ENCODE results near the gene ABHD10. TPM values are rescaled to one million over a fixed set of nuclear protein-coding genes. Genes with fewer than 3 reads are reported as not detected.

ABHD10 gene
- polyA plus RNA-seq, 1 donor: 57.9 TPM

DNA sequence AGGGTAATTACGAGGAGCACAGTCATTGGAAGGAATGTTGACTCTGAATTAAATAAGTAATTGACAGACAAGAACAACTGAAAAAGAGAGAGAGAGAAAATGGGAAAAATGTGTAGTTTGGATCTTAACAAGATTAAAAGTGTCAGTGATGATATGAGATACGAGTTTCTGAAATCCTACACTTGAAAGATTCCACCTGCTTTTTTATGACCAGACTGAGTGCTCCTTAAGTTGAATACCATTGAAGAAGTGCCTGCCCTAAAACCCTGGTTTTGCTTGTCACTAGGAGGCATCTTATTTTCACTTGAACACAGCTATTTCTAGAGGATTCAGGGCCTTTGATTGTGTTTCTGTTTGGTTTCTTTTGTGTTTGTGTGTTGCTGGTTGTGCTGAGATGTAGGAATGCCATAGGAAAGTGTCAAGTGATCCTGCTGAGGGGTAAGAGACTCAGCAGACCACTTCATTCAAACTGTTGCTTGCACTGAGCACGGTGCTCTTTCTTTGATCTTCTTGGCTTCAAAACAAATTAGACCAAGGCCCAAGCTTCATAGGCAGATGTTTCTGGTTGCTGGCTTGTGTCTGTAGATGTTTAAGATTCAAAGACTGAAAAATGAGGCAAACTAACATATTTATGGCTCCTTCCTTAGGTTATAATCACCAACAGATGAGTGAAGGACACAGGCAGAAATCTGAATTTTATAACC lies 17.2 kb upstream of the ABHD10 start:
- DNase-seq: no peak

GRCh38 chr3:111963424-111963823 lies 15.4 kb upstream of the ABHD10 start:
- DNase-seq: no peak

DNA sequence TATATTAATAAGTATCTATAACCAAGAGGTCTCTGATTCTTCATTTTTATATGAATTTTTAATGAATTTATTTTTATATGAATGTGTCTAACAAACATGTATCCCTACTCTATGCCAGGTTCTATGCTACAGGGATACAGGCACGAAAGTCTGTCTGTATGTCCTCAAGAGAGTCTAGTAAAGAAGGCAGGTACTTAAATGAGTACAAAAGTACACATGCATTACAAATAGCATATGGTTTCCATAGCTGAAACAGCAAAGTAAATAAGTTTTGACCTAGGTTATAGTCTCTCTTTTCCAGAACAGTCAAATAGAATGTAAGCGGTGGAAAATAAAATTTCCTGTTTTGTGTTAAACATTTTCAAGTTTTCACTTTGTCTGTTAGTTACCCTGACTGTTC lies 13.3 kb upstream of the ABHD10 start:
- DNase-seq: no peak

DNA sequence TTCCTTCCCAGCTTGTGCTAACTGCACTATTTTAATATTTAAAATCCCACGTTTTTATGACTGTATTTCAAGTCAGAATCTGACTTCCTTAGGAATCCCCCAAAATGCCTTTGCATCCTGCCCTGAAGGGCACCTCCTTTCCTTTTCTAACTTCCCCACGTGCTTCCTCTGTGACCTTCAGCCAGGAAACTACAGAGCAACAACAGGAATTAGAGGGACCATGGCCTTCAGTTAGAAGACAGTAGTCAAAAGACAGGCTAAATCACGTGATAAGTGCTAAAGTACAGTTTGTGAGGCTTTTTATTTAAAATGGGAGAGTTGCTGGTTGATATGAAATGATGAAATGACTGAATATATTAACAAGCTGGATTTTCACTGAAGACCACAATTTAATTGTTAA lies 11.8 kb upstream of the ABHD10 start:
- no peak for DNase-seq

GRCh38 chr3:111967651-111968274 lies 11.1 kb upstream of the ABHD10 start:
- DNase-seq: peak; percentile 84

DNA sequence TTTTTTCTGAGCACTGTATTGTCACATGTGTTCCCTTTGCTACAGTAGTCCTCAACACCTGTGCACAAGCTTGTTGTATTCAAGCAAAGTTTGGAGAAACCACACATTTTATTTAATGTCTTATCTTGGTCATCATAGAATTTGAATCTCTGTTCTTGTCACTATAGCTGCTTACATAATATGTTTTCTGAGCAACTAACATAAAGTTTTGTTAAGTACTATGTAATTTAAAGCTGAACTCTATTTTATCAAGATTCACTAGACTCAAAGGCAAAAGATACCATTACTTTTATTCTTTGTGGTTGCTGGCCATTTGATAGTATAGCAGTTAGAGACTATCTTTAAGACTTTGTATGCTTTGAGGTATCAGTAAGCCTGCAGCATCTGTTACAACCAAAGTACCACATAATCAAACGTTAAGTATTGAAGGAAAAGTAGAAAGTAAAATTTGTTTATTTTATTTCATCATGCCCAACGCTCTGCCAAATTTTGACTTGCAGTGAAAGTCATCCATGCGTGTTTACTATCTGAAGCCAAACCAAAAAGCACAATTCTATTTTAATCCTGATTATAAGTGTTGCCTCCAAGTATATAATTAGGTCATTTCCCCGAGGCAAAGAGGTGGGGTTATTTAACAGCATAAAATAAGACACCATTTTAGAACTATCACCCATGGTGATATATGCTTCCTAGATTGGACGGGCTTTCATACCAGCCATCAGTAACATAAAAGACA lies 10.3 kb upstream of the ABHD10 start:
- no peak for DNase-seq

DNA sequence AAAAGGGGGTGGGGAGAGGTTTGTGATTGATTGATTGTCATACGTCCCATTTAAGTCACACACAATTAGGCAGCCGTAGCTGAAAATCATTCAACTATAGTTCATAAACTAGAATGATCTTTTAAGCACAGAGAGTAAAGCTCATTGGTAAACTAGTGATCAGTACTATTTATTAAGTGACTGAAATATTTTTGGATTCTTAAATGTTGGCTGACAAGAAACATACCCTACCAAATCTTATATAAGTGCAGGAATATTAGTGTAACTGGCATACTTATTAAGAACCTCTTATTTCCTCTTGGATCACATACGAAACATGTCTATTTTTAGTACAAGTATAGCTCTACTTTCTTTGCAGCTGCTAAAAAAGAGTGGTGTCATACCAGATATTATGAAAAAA lies 8.4 kb upstream of the ABHD10 start:
- DNase-seq: no peak

DNA sequence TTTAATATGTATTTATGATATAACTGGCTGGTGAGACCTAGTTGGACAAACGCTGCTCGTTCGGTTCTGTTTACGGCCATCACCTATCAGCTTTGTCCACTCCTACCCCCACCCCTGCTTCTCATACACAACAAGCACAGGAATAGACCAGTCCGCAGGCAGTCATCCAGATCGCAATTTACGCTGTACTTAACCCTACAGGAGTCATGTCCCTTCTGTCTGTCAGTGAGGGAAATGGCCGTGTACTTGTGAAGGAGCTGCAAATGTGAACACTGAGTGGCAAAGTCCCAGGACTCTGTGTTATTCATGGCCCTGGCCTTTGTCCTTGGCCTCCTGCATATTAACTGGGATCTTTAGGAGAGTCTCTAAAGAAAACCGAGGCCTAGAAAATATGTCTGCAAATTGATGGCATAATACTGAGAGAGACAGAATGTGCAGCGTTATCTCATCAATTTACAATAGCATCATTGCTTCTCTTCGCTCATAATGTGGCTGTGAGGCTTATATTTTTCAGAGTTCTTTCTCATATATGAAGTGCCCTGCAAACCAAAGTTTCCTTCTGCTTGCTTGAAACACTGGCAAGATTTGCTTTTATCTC lies 7.2 kb upstream of the ABHD10 start:
- peak; percentile 75 for DNase-seq

DNA sequence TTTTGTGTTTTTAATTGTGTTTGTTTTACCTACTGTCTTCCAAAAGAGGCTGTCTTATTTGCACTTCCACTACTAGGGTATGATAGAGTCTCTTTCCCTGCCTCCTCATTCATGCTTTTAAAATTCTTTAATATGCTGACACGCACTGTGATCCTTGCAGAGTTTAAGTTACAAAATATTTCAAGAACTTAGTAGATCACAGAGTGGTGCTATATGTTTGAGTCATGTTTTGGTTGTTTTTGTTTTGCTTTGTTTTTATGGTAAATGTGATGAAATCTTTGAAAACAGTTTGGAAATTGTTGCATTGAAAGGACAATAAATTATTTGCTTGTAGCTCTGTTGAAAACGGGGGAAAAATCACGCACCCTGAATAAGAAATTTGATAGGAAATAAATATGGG lies 5.9 kb upstream of the ABHD10 start:
- DNase-seq: no peak

DNA sequence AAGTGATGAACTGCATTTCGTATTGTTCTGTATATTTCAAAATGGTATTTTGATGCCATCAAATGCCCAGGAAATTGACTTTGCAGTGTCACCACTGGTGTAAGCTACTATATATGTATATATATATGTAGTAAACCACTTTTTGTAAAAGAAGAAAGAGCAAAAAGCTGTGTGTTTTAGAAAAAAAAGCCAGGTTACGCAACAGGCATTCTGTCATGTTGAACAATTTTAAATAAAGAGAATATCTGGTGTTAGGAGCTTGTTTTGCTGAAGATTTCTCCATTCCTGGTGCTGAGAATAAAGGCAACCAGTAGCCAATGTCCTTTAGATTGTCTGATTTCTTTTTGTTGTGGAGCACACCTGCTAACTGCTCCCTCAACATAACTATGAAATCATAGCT lies 3.7 kb upstream of the ABHD10 start:
- no peak for DNase-seq

DNA sequence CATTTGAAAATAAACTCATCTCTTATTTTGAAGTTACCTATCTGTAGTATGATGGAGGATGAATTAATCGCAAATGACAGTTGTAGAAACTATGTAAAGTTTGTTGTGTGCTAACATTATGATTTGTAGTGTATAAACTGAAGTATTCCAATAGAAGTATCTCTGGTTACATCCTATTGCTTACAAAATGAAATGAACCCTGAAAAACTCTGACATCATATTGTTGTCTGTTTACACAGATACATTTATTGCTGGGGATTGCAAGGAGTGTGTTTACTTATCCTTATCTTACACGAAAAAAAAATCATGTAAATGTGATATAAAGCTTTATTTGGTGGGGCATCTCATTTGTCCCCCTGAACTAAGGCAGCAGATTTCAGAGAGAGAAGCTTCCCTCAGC lies 2.6 kb upstream of the ABHD10 start:
- no peak for DNase-seq

GRCh38 chr3:111979434-111980038 lies 710 bp downstream of the ABHD10 start:
- DNase-seq: no peak

- no peak for DNase-seq
Observed at GRCh38 chr3:111980716-111981456, 2.1 kb downstream of the ABHD10 start.

DNA sequence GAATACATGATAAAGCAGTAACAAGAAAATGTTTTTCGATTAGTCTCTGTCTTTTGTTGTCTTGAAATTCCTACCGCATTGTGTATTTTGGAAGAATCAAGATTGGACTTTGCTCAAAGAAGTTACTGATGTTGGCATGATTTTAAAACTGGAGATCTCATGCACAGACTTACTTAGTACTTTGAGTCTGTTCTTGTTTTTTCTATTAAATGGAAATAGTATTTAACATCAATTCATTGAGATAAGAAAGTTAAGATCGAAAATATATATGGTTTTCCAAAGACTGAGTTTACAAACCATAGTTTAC lies 2.6 kb downstream of the ABHD10 start:
- no peak for DNase-seq

DNA sequence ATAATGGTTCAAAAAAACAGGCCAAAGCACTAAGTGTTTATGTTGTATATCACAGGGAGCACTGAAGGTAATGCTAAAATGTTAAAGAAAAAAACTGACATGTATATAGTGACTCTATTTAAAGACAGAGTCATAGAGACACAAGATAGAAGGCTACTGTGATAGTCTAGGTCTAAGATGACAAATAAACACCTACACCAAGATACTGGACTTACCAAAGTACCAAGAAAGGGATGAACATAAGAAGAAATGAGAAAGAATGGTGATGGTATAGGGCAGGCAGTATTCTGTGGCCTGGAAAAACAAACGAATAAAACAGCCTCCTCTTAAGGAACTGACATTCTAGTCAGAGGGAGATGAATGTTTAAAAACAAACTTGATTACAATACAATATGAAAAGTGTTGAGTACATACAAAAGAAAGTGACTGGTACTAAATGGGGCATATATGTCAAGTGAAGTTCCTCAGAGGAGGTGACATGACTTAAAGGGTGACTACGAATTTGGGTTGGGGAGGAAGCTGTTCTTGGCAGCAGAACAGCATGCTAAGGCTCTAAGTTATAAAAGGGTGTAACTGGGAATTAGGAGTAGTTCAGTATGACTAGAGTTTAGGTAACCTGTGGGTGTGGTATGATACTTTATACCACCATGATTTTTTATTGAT lies 5.9 kb downstream of the ABHD10 start:
- no peak for DNase-seq

GRCh38 chr3:111986800-111987199 lies 8.0 kb downstream of the ABHD10 start:
- no peak for DNase-seq

- DNase-seq: no peak
Observed at GRCh38 chr3:111989061-111989678, 10.3 kb downstream of the ABHD10 start.

GRCh38 chr3:111993038-111993437 lies 14.2 kb downstream of the ABHD10 start:
- DNase-seq: no peak

GRCh38 chr3:111998636-111999483 lies 20.0 kb downstream of the ABHD10 start, which contains the start of gene TAGLN3:
Gene TAGLN3 (plus strand): TSS chr3:111998922. CDS start chr3:111999423, 501 bp downstream.
- no peak for DNase-seq

Measured in left kidney (tissue), 2 donors.